HG02938 (cell line): ENCODE results near the gene GNA12.

Experiments used
- ATAC-seq: cut with Tn5 transposase; IDR thresholded peaks from one replicate; pipeline ENCODE4 v1.9.1; 2021; ENCODE audit warnings: mild to moderate bottlenecking, moderate library complexity; ENCODE audit not compliant: unreplicated experiment

GNA12 gene

GRCh38 chr7:2844153-2845033 lies at the start of gene GNA12:
TSS of gene GNA12 (minus strand) at chr7:2844308. CDS start at chr7:2844161, 147 bp downstream.
- peak; percentile 95 for ATAC-seq

GRCh38 chr7:2893411-2893861 lies 49.3 kb upstream of the GNA12 start:
- ATAC-seq = no peak

- ATAC-seq = no peak
Observed at GRCh38 chr7:2892549-2892948, 48.4 kb upstream of the GNA12 start.

GRCh38 chr7:2887816-2888215 lies 43.7 kb upstream of the GNA12 start:
- ATAC-seq = no peak

GRCh38 chr7:2886900-2887299 lies 42.8 kb upstream of the GNA12 start:
- no peak for ATAC-seq

- ATAC-seq = no peak
Observed at GRCh38 chr7:2886391-2886790, 42.3 kb upstream of the GNA12 start.

GRCh38 chr7:2884161-2884560 lies 40.1 kb upstream of the GNA12 start:
- no peak for ATAC-seq

- no peak for ATAC-seq
Observed at GRCh38 chr7:2883101-2883500, 39.0 kb upstream of the GNA12 start.

GRCh38 chr7:2882111-2882510 lies 38.0 kb upstream of the GNA12 start:
- ATAC-seq = no peak

- no peak for ATAC-seq
Observed at GRCh38 chr7:2880874-2881533, 36.9 kb upstream of the GNA12 start.

GRCh38 chr7:2880051-2880450 lies 35.9 kb upstream of the GNA12 start:
- ATAC-seq = no peak

- no peak for ATAC-seq
Observed at GRCh38 chr7:2879354-2879753, 35.2 kb upstream of the GNA12 start.

GRCh38 chr7:2878306-2878705 lies 34.2 kb upstream of the GNA12 start:
- ATAC-seq = no peak

- no peak for ATAC-seq
Observed at GRCh38 chr7:2876031-2876731, 32.1 kb upstream of the GNA12 start.

GRCh38 chr7:2873686-2874551 lies 29.8 kb upstream of the GNA12 start:
- no peak for ATAC-seq

GRCh38 chr7:2873146-2873545 lies 29.0 kb upstream of the GNA12 start:
- no peak for ATAC-seq

GRCh38 chr7:2872296-2872874 lies 28.3 kb upstream of the GNA12 start:
- ATAC-seq = no peak

GRCh38 chr7:2870471-2870931 lies 26.4 kb upstream of the GNA12 start:
- ATAC-seq = no peak

- ATAC-seq = no peak
Observed at GRCh38 chr7:2869981-2870380, 25.9 kb upstream of the GNA12 start.

- no peak for ATAC-seq
Observed at GRCh38 chr7:2866601-2867000, 22.5 kb upstream of the GNA12 start.
